ENCODE measurements around the gene FES. TPM values are rescaled to one million over a fixed set of nuclear protein-coding genes. Genes with fewer than 3 reads are reported as not detected.

The FES gene
- total and polyA plus RNA-seq, 10 of the 15 experiments (the other 5 are each of a cell fraction or from before 2014, with no cell fraction given), result 0.07 to 23.9 (median 9.9) TPM

DNA sequence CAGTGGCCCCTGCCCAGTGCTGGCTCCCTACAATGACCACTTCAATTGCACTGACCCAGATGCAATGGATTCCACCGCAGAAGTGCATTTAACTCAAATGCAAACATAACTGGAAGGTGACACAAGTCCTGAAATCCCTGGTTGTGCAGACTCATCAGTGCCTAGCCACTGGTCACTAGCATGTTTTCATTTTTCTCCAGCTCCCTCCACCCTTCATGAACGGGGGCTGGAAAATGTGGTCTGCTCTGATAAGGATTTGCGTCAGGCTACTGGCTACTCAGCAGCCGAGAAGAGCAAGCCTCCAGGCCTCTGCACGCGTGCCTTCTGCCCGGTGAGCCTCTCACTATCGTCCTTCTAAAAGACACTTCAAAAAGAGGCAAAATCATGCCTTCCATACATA is 43.4 kb upstream of the FES start (continued):
- TF ChIP-seq, protein P1, sequence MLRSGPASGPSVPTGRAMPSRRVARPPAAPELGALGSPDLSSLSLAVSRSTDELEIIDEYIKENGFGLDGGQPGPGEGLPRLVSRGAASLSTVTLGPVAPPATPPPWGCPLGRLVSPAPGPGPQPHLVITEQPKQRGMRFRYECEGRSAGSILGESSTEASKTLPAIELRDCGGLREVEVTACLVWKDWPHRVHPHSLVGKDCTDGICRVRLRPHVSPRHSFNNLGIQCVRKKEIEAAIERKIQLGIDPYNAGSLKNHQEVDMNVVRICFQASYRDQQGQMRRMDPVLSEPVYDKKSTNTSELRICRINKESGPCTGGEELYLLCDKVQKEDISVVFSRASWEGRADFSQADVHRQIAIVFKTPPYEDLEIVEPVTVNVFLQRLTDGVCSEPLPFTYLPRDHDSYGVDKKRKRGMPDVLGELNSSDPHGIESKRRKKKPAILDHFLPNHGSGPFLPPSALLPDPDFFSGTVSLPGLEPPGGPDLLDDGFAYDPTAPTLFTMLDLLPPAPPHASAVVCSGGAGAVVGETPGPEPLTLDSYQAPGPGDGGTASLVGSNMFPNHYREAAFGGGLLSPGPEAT (IDR thresholded peaks at IDR 0.05; ENCODE audit: low read depth), result no peak
- TF ChIP-seq MXI1 (IDR thresholded peaks at IDR 0.05; ENCODE audit: low read depth, low read length) (no peak), NRF1 (conservative IDR thresholded peaks at IDR 0.05; ENCODE audit: low read depth, low read length) (no peak), ATF7 (IDR thresholded peaks at IDR 0.05; ENCODE audit: low read depth) (no peak), POLR2A (IDR thresholded peaks at IDR 0.05; ENCODE audit: low read depth, low read length) (no peak), CHD2 (IDR thresholded peaks at IDR 0.05; ENCODE audit: borderline replicate concordance, low read depth, low read length) (no peak), TARDBP (IDR thresholded peaks at IDR 0.05; ENCODE audit: borderline replicate concordance) (no peak)

DNA sequence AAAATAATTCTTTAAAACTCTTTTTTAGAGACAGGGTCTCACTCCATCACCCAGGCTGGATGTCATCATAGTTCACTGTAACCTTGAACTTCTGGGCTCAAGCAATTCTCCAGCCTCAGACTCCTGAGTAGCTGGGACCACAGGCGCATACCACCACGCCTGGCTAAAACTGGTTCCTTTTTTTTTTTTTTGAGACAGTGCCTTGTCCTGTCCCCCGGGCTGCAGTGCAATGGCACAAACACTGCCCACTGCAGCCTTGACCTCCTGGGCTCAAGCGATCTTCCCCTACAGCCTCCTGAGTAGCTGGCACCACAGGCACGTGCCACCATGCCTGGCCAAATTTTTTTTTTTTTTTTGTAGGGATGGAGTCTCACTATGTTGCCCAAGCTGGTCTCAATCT is 39.6 kb upstream of the FES start:
- ChIA-PET SMC1A (ENCODE audit: uncharacterized antibody, unreplicated experiment) (interaction anchor here (0.6 to 2.1 kb wide), 9 partner anchors 9 to 452 kb away, joined by 3 to 8 read pairs (median 4); no protein-coding TSS in a partner anchor), POLR2A (interaction anchor here (0.6 to 1.2 kb wide), 6 partner anchors 11 to 688 kb away, joined by 3 to 5 read pairs (median 3); no protein-coding TSS in a partner anchor), CTCF (interaction anchor here (0.7 to 1.3 kb wide), 3 partner anchors 11 to 86 kb away, joined by 3 to 4 read pairs (median 3); no protein-coding TSS in a partner anchor), RAD21 (ENCODE audit: unreplicated experiment) (interaction anchor here (0.7 to 2.4 kb wide), 7 partner anchors 26 to 703 kb away, joined by 3 to 7 read pairs (median 3); no protein-coding TSS in a partner anchor)
- no peaks in the 10 kb centered on the region for H4K20me1 ChIP-seq (ENCODE audit: control insufficient read depth, insufficient read depth)
- WGBS (ENCODE audit: insufficient coverage, insufficient replicate concordance, low lambda C conversion rate, missing lambda C conversion rate), result 20% methylated on average over 5 of the region's 5 CpGs
- FAIRE-seq (peak; percentile 66), ATAC-seq (peak; percentile 36), DNase-seq (ENCODE audit: low read depth, low spot score) (no peak)
- no peaks in the 10 kb centered on the region; the same call in 2 of the 3 replicates for H3K9me3 ChIP-seq (replicated peaks; ENCODE audit: control insufficient read depth, insufficient read depth, low read length)
- H3K79me2 ChIP-seq (ENCODE audit: control insufficient read depth, insufficient read depth, low read length), result no peaks in the 10 kb centered on the region
- H3K36me3 ChIP-seq (ENCODE audit: control insufficient read depth in 2 of 2, insufficient read depth in 2 of 2, low read length in 1 of 2), result no peaks in the 10 kb centered on the region
- H3K4me1 ChIP-seq (ENCODE audit: control insufficient read depth, insufficient read depth, low read length), result peaks cover 14% of the 10 kb centered on the region
- intact Hi-C loops (cut with micrococcal nuclease; ENCODE audit: unreplicated experiment), result no loop called here
- no peak overlapping the region for H2AFZ ChIP-seq (ENCODE audit: control insufficient read depth, low read depth, low read length)
- no peak overlapping the region for H3K4me2 ChIP-seq (ENCODE audit: control insufficient read depth, insufficient read depth)
- H3K4me3 ChIP-seq, result no peak overlapping the region
- in situ Hi-C loops (cut with MboI), result no loop called here
- no TSS peak for BruUV-seq (replicated peaks)
- H3K27me3 ChIP-seq (replicated peaks in 1 of 2; ENCODE audit: control insufficient read depth in 2 of 2, insufficient read depth in 2 of 2, low read length in 1 of 2), result no peaks in the 10 kb centered on the region
- H3K27ac ChIP-seq (ENCODE audit: control insufficient read depth, insufficient read depth), result no peak overlapping the region
- H3K9ac ChIP-seq (ENCODE audit: control insufficient read depth, insufficient read depth, low read length), result no peak overlapping the region
- TF ChIP-seq, protein P2, sequence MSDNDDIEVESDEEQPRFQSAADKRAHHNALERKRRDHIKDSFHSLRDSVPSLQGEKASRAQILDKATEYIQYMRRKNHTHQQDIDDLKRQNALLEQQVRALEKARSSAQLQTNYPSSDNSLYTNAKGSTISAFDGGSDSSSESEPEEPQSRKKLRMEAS (IDR thresholded peaks at IDR 0.05; ENCODE audit: low read depth, low read length), result no peak
- TF ChIP-seq FOXM1 (IDR thresholded peaks at IDR 0.05; ENCODE audit: low read depth, low read length) (no peak), SUPT20H (IDR thresholded peaks at IDR 0.05; ENCODE audit: borderline replicate concordance, control insufficient read depth, low read depth, low read length) (no peak), TCF12 (IDR thresholded peaks at IDR 0.05; ENCODE audit: low read depth, low read length) (no peak)
- TF ChIP-seq, protein P3, sequence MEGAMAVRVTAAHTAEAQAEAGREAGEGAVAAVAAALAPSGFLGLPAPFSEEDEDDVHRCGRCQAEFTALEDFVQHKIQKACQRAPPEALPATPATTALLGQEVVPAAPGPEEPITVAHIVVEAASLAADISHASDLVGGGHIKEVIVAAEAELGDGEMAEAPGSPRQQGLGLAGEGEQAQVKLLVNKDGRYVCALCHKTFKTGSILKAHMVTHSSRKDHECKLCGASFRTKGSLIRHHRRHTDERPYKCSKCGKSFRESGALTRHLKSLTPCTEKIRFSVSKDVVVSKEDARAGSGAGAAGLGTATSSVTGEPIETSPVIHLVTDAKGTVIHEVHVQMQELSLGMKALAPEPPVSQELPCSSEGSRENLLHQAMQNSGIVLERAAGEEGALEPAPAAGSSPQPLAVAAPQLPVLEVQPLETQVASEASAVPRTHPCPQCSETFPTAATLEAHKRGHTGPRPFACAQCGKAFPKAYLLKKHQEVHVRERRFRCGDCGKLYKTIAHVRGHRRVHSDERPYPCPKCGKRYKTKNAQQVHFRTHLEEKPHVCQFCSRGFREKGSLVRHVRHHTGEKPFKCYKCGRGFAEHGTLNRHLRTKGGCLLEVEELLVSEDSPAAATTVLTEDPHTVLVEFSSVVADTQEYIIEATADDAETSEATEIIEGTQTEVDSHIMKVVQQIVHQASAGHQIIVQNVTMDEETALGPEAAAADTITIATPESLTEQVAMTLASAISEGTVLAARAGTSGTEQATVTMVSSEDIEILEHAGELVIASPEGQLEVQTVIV (IDR thresholded peaks at IDR 0.05; ENCODE audit: borderline replicate concordance, partially characterized antibody), result no peak
- TF ChIP-seq, protein P4, sequence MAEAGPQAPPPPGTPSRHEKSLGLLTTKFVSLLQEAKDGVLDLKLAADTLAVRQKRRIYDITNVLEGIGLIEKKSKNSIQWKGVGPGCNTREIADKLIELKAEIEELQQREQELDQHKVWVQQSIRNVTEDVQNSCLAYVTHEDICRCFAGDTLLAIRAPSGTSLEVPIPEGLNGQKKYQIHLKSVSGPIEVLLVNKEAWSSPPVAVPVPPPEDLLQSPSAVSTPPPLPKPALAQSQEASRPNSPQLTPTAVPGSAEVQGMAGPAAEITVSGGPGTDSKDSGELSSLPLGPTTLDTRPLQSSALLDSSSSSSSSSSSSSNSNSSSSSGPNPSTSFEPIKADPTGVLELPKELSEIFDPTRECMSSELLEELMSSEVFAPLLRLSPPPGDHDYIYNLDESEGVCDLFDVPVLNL (IDR thresholded peaks at IDR 0.05; ENCODE audit: low read depth, low read length), result no peak
- TF ChIP-seq, protein P5, sequence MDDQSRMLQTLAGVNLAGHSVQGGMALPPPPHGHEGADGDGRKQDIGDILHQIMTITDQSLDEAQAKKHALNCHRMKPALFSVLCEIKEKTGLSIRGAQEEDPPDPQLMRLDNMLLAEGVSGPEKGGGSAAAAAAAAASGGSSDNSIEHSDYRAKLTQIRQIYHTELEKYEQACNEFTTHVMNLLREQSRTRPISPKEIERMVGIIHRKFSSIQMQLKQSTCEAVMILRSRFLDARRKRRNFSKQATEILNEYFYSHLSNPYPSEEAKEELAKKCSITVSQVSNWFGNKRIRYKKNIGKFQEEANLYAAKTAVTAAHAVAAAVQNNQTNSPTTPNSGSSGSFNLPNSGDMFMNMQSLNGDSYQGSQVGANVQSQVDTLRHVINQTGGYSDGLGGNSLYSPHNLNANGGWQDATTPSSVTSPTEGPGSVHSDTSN (IDR thresholded peaks at IDR 0.05; ENCODE audit: insufficient replicate concordance, low read depth, low read length), result no peak
- TF ChIP-seq, protein P6, sequence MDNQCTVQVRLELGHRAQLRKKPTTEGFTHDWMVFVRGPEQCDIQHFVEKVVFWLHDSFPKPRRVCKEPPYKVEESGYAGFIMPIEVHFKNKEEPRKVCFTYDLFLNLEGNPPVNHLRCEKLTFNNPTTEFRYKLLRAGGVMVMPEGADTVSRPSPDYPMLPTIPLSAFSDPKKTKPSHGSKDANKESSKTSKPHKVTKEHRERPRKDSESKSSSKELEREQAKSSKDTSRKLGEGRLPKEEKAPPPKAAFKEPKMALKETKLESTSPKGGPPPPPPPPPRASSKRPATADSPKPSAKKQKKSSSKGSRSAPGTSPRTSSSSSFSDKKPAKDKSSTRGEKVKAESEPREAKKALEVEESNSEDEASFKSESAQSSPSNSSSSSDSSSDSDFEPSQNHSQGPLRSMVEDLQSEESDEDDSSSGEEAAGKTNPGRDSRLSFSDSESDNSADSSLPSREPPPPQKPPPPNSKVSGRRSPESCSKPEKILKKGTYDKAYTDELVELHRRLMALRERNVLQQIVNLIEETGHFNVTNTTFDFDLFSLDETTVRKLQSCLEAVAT (IDR thresholded peaks at IDR 0.05), result no peak

Data from GM12878 (cell line).